ENCODE results near the gene WWOX. TPM values are rescaled to one million over a fixed set of nuclear protein-coding genes. Genes with fewer than 3 reads are reported as not detected.
A peak's percentile ranks its signal among the peaks of the same experiment; 100 is the strongest.

Gene WWOX
- total RNA-seq, 1 donor from 2014 or later, result 7.3 TPM

- H3K79me2 ChIP-seq (ENCODE audit: insufficient read depth, low read length), result no peaks in the 10 kb centered on the region
- no peak overlapping the region for H3K4me3 Mint-ChIP-seq (ENCODE audit: unreplicated experiment)
- H3K36me3 Mint-ChIP-seq (ENCODE audit: low read depth, unreplicated experiment), result no peaks in the 10 kb centered on the region
- no peaks in the 10 kb centered on the region for H3K9me3 ChIP-seq (ENCODE audit: insufficient read depth, low read depth, low read length)
- TF ChIP-seq EZH2 (IDR thresholded peaks at IDR 0.05; ENCODE audit: insufficient read depth, low read length) (no peak), CTCF (IDR thresholded peaks at IDR 0.05; ENCODE audit: insufficient read depth, low read depth, low read length) (no peak)
- H3K9me3 Mint-ChIP-seq (ENCODE audit: unreplicated experiment), result peaks cover 2% of the 10 kb centered on the region
- H3K4me1 ChIP-seq (ENCODE audit: insufficient read depth, low read length), result no peaks in the 10 kb centered on the region
- H3K27ac Mint-ChIP-seq (ENCODE audit: unreplicated experiment), result peak overlapping the region; percentile 21
- H4K20me1 ChIP-seq (ENCODE audit: insufficient read depth, low read length), result no peaks in the 10 kb centered on the region
- H3K36me3 ChIP-seq (ENCODE audit: insufficient read depth, low read length), result no peaks in the 10 kb centered on the region
- DNase-seq (ENCODE audit: low read depth) (no peak), FAIRE-seq (no peak)
- no peak overlapping the region for H2AFZ ChIP-seq (ENCODE audit: low read depth, low read length)
- peaks cover 20% of the 10 kb centered on the region for H3K4me1 Mint-ChIP-seq (ENCODE audit: low read depth, unreplicated experiment)
- no peaks in the 10 kb centered on the region for H3K27me3 ChIP-seq (ENCODE audit: insufficient read depth, low read length)
- peaks cover 14% of the 10 kb centered on the region for H3K27me3 Mint-ChIP-seq (ENCODE audit: low read depth, unreplicated experiment)
- no peak overlapping the region for H3K4me3 ChIP-seq (ENCODE audit: insufficient read depth, low read depth, low read length)
- no peak overlapping the region for H3K9ac ChIP-seq (ENCODE audit: low read length)
- no peak overlapping the region for H3K27ac ChIP-seq (ENCODE audit: low read depth, low read length)
- H3K4me2 ChIP-seq (ENCODE audit: low read length), result no peak overlapping the region
These were observed 968.1 kb downstream of the WWOX start for GRCh38 chr16:79067600-79067999.

- Histone ChIP-seq H3K79me2 (ENCODE audit: insufficient read depth, low read length) (no peaks in the 10 kb centered on the region), H3K27me3 (ENCODE audit: insufficient read depth, low read length) (no peaks in the 10 kb centered on the region), H2AFZ (ENCODE audit: low read depth, low read length) (no peak overlapping the region), H3K27ac (ENCODE audit: low read depth, low read length) (no peak overlapping the region), H3K36me3 (ENCODE audit: insufficient read depth, low read length) (no peaks in the 10 kb centered on the region), H3K9me3 (ENCODE audit: insufficient read depth, low read depth, low read length) (no peaks in the 10 kb centered on the region), H3K9ac (ENCODE audit: low read length) (no peak overlapping the region), H3K4me1 (ENCODE audit: insufficient read depth, low read length) (no peaks in the 10 kb centered on the region), H3K4me3 (ENCODE audit: insufficient read depth, low read depth, low read length) (no peak overlapping the region), H3K4me2 (ENCODE audit: low read length) (no peak overlapping the region), H4K20me1 (ENCODE audit: insufficient read depth, low read length) (no peaks in the 10 kb centered on the region)
- H3K27me3 Mint-ChIP-seq (ENCODE audit: low read depth, unreplicated experiment), result peaks cover 7% of the 10 kb centered on the region
- peaks cover 20% of the 10 kb centered on the region for H3K4me1 Mint-ChIP-seq (ENCODE audit: low read depth, unreplicated experiment)
- FAIRE-seq, result no peak
- peaks cover 2% of the 10 kb centered on the region for H3K9me3 Mint-ChIP-seq (ENCODE audit: unreplicated experiment)
- no peak for TF ChIP-seq EZH2 (IDR thresholded peaks at IDR 0.05; ENCODE audit: insufficient read depth, low read length)
- TF ChIP-seq CTCF (IDR thresholded peaks at IDR 0.05; ENCODE audit: insufficient read depth, low read depth, low read length), result no peak
- H3K4me3 Mint-ChIP-seq (ENCODE audit: unreplicated experiment), result no peak overlapping the region
- H3K36me3 Mint-ChIP-seq (ENCODE audit: low read depth, unreplicated experiment), result no peaks in the 10 kb centered on the region
- DNase-seq (ENCODE audit: low read depth), result no peak
- H3K27ac Mint-ChIP-seq (ENCODE audit: unreplicated experiment), result no peak overlapping the region
These were observed 969.7 kb downstream of the WWOX start for GRCh38 chr16:79069121-79069520.

- peaks cover 2% of the 10 kb centered on the region for H3K9me3 Mint-ChIP-seq (ENCODE audit: unreplicated experiment)
- Histone ChIP-seq H3K27ac (ENCODE audit: low read depth, low read length) (no peak overlapping the region), H3K9ac (ENCODE audit: low read length) (no peak overlapping the region), H3K27me3 (ENCODE audit: insufficient read depth, low read length) (no peaks in the 10 kb centered on the region), H3K4me1 (ENCODE audit: insufficient read depth, low read length) (no peaks in the 10 kb centered on the region), H2AFZ (ENCODE audit: low read depth, low read length) (no peak overlapping the region), H3K4me3 (ENCODE audit: insufficient read depth, low read depth, low read length) (no peak overlapping the region), H3K79me2 (ENCODE audit: insufficient read depth, low read length) (no peaks in the 10 kb centered on the region), H3K4me2 (ENCODE audit: low read length) (no peak overlapping the region), H3K36me3 (ENCODE audit: insufficient read depth, low read length) (no peaks in the 10 kb centered on the region), H3K9me3 (ENCODE audit: insufficient read depth, low read depth, low read length) (no peaks in the 10 kb centered on the region), H4K20me1 (ENCODE audit: insufficient read depth, low read length) (no peaks in the 10 kb centered on the region)
- no peak overlapping the region for H3K27ac Mint-ChIP-seq (ENCODE audit: unreplicated experiment)
- peaks cover 4% of the 10 kb centered on the region for H3K27me3 Mint-ChIP-seq (ENCODE audit: low read depth, unreplicated experiment)
- FAIRE-seq (no peak), DNase-seq (ENCODE audit: low read depth) (no peak)
- H3K36me3 Mint-ChIP-seq (ENCODE audit: low read depth, unreplicated experiment), result no peaks in the 10 kb centered on the region
- no peak overlapping the region for H3K4me3 Mint-ChIP-seq (ENCODE audit: unreplicated experiment)
- H3K4me1 Mint-ChIP-seq (ENCODE audit: low read depth, unreplicated experiment), result peaks cover 20% of the 10 kb centered on the region
- no peak for TF ChIP-seq EZH2 (IDR thresholded peaks at IDR 0.05; ENCODE audit: insufficient read depth, low read length)
These were observed 970.2 kb downstream of the WWOX start for GRCh38 chr16:79069633-79070032.
